ENCODE measurements around the gene MSH4.
"Not testable (repeated sequence)": the region's sequence is repeated elsewhere in the genome, so short reads cannot be mapped to it uniquely, and the experiment has no call there.

Gene MSH4

DNA sequence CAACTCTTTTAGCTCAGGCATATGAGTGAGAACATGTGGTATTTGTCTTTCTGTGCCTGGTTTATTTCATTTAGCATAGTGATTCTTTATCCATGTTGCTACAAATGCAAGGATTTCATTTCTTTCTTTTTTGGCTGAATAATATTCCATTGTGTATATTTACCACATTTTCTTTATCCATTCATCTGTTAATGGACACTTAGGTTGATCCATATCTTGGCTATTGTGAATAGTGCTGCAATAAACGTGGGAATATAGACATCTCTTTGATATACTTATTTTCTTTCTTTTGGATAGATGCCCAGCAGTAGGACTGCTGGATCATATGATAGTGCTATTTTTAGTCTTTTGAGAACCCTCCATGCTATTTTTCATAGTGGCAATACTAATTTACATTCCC lies 104.7 kb downstream of the MSH4 start:
- no peak for DNase-seq (ENCODE audit: low read depth)
- TF ChIP-seq CTCF (IDR thresholded peaks at IDR 0.05; ENCODE audit: low read length, missing control alignments) = no peak
- no peak overlapping the region for H3K4me3 ChIP-seq (replicated peaks; ENCODE audit: low read depth, low read length)

GRCh38 chr1:75908717-75909152 lies 112.1 kb downstream of the MSH4 start:
- peak; percentile 74 for TF ChIP-seq CTCF (IDR thresholded peaks at IDR 0.05; ENCODE audit: low read length, missing control alignments)
- no peak overlapping the region for H3K4me3 ChIP-seq (replicated peaks; ENCODE audit: low read depth, low read length)
- peak; percentile 71 for DNase-seq (ENCODE audit: low read depth)

GRCh38 chr1:75916834-75917233 lies 120.2 kb downstream of the MSH4 start:
- no peak for TF ChIP-seq CTCF (IDR thresholded peaks at IDR 0.05; ENCODE audit: low read length, missing control alignments)
- H3K4me3 ChIP-seq (replicated peaks; ENCODE audit: low read depth, low read length) = no peak overlapping the region
- no peak for DNase-seq (ENCODE audit: low read depth)

- no peak overlapping the region for H3K4me3 ChIP-seq (replicated peaks; ENCODE audit: low read depth, low read length)
- DNase-seq (ENCODE audit: low read depth) = no peak
- TF ChIP-seq CTCF (IDR thresholded peaks at IDR 0.05; ENCODE audit: low read length, missing control alignments) = no peak
These were observed 126.0 kb downstream of the MSH4 start for GRCh38 chr1:75922698-75923097.

DNA sequence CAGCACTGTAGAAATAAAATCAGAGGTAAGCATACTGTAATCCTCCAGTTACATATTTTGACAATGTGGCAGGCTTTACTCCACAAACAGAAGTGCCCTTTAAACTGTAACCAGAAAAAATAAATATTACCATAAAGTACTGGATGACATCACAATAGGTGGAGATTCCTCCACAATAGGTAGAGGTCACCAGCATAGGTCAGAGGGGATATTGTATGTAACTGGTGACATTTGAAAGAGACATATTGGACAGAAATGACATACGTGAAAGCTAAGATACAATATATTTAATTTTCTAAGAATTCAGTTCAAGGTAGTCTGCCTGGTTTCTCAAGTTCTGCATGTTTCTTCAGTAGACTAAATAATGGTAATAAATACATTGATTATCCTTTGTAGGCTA lies 135.6 kb downstream of the MSH4 start, which contains the start of gene ASB17:
TSS of gene ASB17 (minus strand) at position 101 of the 400 bp plus-strand sequence. CDS start 113 bp downstream, outside the sequence.
- DNase-seq (ENCODE audit: low read depth) = no peak
- no peak within 1 kb of the TSS for H3K4me3 ChIP-seq (replicated peaks; ENCODE audit: low read depth, low read length)
- no peak for TF ChIP-seq CTCF (IDR thresholded peaks at IDR 0.05; ENCODE audit: low read length, missing control alignments)

DNA sequence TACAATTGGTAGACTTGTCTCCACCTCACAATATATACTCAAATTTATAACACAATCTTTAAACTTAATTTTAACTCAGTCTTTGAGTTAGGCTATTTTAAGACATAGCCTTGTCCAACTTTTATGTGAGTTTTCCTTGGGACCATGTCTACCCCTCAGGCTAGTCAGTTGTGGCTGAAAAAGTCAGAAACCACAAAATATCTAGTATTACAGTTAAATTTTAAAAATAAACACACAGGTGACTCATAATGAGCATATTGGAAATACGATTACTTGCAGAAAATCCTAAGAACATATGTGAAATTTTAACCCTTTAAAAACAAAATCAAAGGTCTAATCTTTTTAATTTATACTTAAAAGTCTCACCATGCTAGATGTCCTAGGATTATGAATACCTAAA lies 140.4 kb downstream of the MSH4 start:
- no peak for DNase-seq (ENCODE audit: low read depth)
- H3K4me3 ChIP-seq (replicated peaks; ENCODE audit: low read depth, low read length) = no peak overlapping the region
- TF ChIP-seq CTCF (IDR thresholded peaks at IDR 0.05; ENCODE audit: low read length, missing control alignments) = no peak

GRCh38 chr1:75943037-75943436 lies 146.4 kb downstream of the MSH4 start:
- DNase-seq (ENCODE audit: low read depth); H3K4me3 ChIP-seq (replicated peaks; ENCODE audit: low read depth, low read length): not testable (repeated sequence)
